ENCODE measurements around the gene ZNF764.

Gene ZNF764

DNA sequence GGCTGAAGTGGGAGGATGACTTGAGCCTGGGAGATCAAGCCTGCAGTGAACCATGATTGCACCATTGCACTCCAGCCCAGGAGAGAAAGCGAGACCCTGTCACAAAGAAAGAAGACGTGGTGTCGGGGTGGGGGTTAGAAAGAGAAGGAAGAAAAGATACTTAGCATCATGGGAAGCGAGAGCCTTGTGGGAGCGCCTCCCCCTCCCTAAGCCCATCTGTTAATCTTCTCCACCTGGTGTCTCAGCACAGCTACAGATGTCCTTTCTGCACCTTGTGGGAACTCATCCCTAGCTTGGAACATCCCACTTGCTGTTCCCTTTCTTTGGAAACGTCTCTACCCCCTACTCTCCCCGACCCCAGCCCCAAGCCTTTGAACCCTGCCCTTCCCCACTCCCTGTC, 7.4 kb upstream of the ZNF764 start:
- no peak overlapping the region for H3K4me2 ChIP-seq (ENCODE audit: low read length)

DNA sequence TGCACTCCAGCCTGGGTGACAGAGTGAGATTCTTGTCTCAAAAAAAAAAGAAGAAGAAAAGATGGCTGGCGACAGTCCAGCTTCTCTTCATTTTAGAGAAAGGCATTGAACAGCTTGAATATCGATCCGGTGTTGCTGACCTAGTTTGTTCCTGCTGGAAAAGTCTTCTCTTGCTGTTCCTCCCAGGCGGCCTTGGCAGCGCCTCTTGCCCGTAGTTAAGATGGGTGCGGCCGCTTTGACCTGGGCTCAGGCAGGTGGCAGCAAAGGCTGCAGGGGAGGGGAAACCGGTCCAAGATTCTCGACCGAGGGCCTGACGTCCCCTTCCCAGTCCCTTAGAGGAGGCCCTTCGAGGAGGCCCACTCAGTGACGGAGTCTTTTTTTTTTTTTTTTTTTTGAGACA, 3.8 kb upstream of the ZNF764 start:
- H3K36me3 ChIP-seq (ENCODE audit: control insufficient read depth, insufficient read depth, low read length), result no peaks in the 10 kb centered on the region
- peak overlapping the region; percentile 70 for H2AFZ ChIP-seq
- no peaks in the 10 kb centered on the region for H3K79me2 ChIP-seq
- no peak overlapping the region for H3K9ac ChIP-seq
- no peaks in the 10 kb centered on the region for H3K9me3 ChIP-seq (ENCODE audit: control insufficient read depth, low read length)
- peak overlapping the region; percentile 26 for H3K4me3 ChIP-seq (ENCODE audit: low read depth, low read length)
- TF ChIP-seq, protein P1, sequence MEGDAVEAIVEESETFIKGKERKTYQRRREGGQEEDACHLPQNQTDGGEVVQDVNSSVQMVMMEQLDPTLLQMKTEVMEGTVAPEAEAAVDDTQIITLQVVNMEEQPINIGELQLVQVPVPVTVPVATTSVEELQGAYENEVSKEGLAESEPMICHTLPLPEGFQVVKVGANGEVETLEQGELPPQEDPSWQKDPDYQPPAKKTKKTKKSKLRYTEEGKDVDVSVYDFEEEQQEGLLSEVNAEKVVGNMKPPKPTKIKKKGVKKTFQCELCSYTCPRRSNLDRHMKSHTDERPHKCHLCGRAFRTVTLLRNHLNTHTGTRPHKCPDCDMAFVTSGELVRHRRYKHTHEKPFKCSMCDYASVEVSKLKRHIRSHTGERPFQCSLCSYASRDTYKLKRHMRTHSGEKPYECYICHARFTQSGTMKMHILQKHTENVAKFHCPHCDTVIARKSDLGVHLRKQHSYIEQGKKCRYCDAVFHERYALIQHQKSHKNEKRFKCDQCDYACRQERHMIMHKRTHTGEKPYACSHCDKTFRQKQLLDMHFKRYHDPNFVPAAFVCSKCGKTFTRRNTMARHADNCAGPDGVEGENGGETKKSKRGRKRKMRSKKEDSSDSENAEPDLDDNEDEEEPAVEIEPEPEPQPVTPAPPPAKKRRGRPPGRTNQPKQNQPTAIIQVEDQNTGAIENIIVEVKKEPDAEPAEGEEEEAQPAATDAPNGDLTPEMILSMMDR (IDR thresholded peaks at IDR 0.05), result no peak
- peak overlapping the region; percentile 39 for H3K27ac ChIP-seq
- H3K4me2 ChIP-seq (ENCODE audit: low read length), result no peak overlapping the region
- H3K27me3 ChIP-seq (ENCODE audit: control insufficient read depth, insufficient read depth, low read length), result no peaks in the 10 kb centered on the region
- no peaks in the 10 kb centered on the region for H3K4me1 ChIP-seq

More for the DNA sequence above, 7.4 kb upstream of the ZNF764 start:
- Histone ChIP-seq H3K27ac (no peak overlapping the region), H3K9me3 (ENCODE audit: control insufficient read depth, low read length) (no peaks in the 10 kb centered on the region), H2AFZ (no peak overlapping the region), H3K9ac (no peak overlapping the region), H3K27me3 (ENCODE audit: control insufficient read depth, insufficient read depth, low read length) (no peaks in the 10 kb centered on the region), H3K4me3 (ENCODE audit: low read depth, low read length) (no peak overlapping the region), H3K4me1 (peaks cover 8% of the 10 kb centered on the region), H3K79me2 (no peaks in the 10 kb centered on the region), H3K36me3 (ENCODE audit: control insufficient read depth, insufficient read depth, low read length) (no peaks in the 10 kb centered on the region)
- TF ChIP-seq, protein P1 (IDR thresholded peaks at IDR 0.05), result no peak

DNA sequence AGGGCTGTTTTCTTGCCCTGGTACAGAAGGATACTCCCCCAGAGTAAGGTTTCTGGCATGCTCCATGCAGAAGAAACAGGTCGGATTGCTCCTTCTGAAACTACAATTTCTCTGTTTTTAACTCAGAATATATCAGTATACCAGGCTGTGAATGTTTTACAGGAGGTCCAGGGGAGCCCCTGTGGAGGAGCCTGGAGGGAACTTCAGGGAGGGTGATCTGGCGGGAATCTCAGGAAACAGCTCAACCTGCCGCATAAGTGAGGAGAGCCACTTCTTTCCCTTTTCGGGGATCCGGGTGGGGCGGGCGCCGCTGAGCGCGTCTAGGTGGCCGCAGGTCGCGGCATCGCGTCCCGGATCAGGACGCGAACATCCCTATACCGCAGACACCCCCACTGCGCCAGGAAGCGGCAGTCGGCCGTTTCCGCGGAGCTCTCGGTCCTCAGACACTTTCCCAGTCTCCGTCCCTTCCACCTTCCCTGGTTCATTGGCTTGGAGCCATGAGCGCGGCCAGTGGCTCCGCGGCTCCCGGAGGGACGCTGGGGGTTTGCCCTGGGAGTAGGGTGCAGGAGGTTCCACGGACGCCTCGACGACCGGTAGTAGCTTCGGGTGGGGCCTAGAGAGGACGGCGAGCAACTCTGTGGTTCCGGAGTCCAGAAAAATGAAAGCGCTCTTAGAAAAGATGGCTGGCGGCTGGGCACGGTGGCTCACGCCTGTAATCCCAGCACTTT, 3.1 kb upstream of the ZNF764 start:
- Histone ChIP-seq H3K36me3 (ENCODE audit: control insufficient read depth, insufficient read depth, low read length) (no peaks in the 10 kb centered on the region), H3K9ac (no peak overlapping the region), H3K9me3 (ENCODE audit: control insufficient read depth, low read length) (no peaks in the 10 kb centered on the region), H3K4me1 (no peaks in the 10 kb centered on the region), H3K79me2 (peaks cover 4% of the 10 kb centered on the region), H3K27ac (peak overlapping the region; percentile 39), H2AFZ (peak overlapping the region; percentile 70), H3K4me3 (ENCODE audit: low read depth, low read length) (peak overlapping the region; percentile 26), H3K4me2 (ENCODE audit: low read length) (peak overlapping the region; percentile 35), H3K27me3 (ENCODE audit: control insufficient read depth, insufficient read depth, low read length) (no peaks in the 10 kb centered on the region)
- TF ChIP-seq, protein P1 (IDR thresholded peaks at IDR 0.05), result no peak

DNA sequence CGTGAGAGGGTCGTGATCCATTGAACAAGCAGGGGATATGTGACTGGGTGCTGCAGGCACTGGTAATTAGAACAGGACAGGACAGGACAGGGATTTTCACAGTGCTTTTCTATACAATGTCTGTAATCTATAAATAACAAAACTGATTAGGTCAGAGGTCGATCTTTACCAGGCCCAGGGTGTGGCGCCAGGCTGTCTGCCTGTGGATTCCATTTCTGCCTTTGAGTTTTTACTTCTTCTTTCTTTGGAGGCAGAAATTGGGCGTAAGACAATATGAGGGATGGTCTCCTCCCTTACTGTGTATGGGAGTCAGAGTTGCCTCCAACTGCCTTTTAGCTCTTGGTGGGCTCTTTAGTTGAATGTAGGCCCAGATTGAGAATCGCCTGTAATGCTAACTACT, 1.5 kb upstream of the ZNF764 start:
- H3K79me2 ChIP-seq, result peaks cover 8% of the 10 kb centered on the region
- no peak overlapping the region for H3K27ac ChIP-seq
- no peaks in the 10 kb centered on the region for H3K4me1 ChIP-seq

More for the DNA sequence above, 1.5 kb upstream of the ZNF764 start:
- TF ChIP-seq, protein P1 (IDR thresholded peaks at IDR 0.05), result no peak
- H3K4me3 ChIP-seq (ENCODE audit: low read depth, low read length), result no peak overlapping the region
- no peaks in the 10 kb centered on the region for H3K27me3 ChIP-seq (ENCODE audit: control insufficient read depth, insufficient read depth, low read length)
- H3K4me2 ChIP-seq (ENCODE audit: low read length), result no peak overlapping the region
- no peak overlapping the region for H2AFZ ChIP-seq
- no peak overlapping the region for H3K9ac ChIP-seq
- no peaks in the 10 kb centered on the region for H3K36me3 ChIP-seq (ENCODE audit: control insufficient read depth, insufficient read depth, low read length)
- H3K9me3 ChIP-seq (ENCODE audit: control insufficient read depth, low read length), result no peaks in the 10 kb centered on the region
